Activated CD8-positive, alpha-beta memory T cell treated with anti-CD3 and anti-CD28 coated beads, Interleukin-2, amount 10 ng/mL, durations not matched to agents 7 days and 5 days (primary cell): ENCODE measurements around the gene MACO1. TPM values are rescaled to one million over a fixed set of nuclear protein-coding genes. Genes with fewer than 3 reads are reported as not detected.
"Not testable (repeated sequence)": the region's sequence is repeated elsewhere in the genome, so short reads cannot be mapped to it uniquely, and the experiment has no call there.

Experiments
- ATAC-seq: fragments of 150-1000 bp; cut with Tn5 transposase; one replicate; pipeline ENCODE4 v1.10.0; 2021; ENCODE audit warnings: moderate library complexity
- CTCF ChIA-PET: fragments of 350-600 bp; sonication (Branson Sonifier 250); formaldehyde crosslinking; loops from one replicate; lab custom pipeline; 2021; ENCODE audit warnings: antibody characterized with exemption; lab: Charles Lee
- DNase-seq: peaks from one replicate; pipeline ENCODE4 v3.0.0-alpha.2; 2020
- H3K27ac Mint-ChIP-seq: one replicate; pipeline ENCODE4 v1.8.0; 2021; ENCODE audit warnings: mild to moderate bottlenecking, mixed read lengths
- H3K27me3 Mint-ChIP-seq: one replicate; pipeline ENCODE4 v1.8.0; 2021; ENCODE audit warnings: mixed read lengths
- H3K36me3 Mint-ChIP-seq: one replicate; pipeline ENCODE4 v1.8.0; 2021; ENCODE audit warnings: mild to moderate bottlenecking, mixed read lengths
- H3K4me1 Mint-ChIP-seq: one replicate; pipeline ENCODE4 v1.8.0; 2021; ENCODE audit warnings: mixed read lengths
- H3K4me3 Mint-ChIP-seq: one replicate; pipeline ENCODE4 v1.8.0; 2021; ENCODE audit warnings: mild to moderate bottlenecking, moderate library complexity, mixed read lengths
- H3K9me3 Mint-ChIP-seq: one replicate; pipeline ENCODE4 v1.8.0; 2022; ENCODE audit warnings: low read depth, mixed read lengths
- total RNA-seq, 2 experiments: library from RNA; stranded (reverse); gene quantifications; one replicate each; pipeline ENCODE4 v1.2.3, GENCODE V29; 2021

MACO1 gene
- total RNA-seq, 2 experiments from 2014 or later: 13.0 to 15.7 TPM

DNA sequence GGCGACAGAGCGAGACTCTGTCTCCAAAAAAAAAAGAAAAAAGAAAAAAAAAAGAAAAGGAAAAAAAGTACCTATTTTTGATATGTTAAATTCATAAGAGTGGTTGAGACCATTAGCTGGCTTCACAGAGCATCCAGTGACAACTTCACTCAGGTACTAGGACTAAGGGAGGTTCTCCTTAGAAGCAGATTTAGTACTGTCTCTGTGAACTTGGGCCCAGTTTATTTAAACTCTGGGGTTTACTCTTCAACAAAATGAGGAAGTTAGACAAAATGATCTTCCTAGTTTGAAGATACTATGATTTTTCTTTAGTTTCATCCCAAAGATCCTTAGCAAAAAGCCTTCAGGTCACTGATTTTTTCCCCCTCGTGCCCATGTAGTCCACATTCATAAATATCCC is 21.2 kb downstream of the MACO1 start:
- H3K27ac Mint-ChIP-seq: no peak overlapping the region
- ATAC-seq: no peak
- CTCF ChIA-PET: interaction anchor here (1.6 to 2.5 kb wide), 2 partner anchors 11 to 36 kb away, joined by 3 to 8 read pairs; no protein-coding TSS in a partner anchor
- no peak overlapping the region for H3K4me3 Mint-ChIP-seq
- H3K36me3 Mint-ChIP-seq: peaks cover 23% of the 10 kb centered on the region
- DNase-seq: no peak
- no peaks in the 10 kb centered on the region for H3K9me3 Mint-ChIP-seq
- H3K27me3 Mint-ChIP-seq: no peaks in the 10 kb centered on the region
- H3K4me1 Mint-ChIP-seq: peaks cover 7% of the 10 kb centered on the region

DNA sequence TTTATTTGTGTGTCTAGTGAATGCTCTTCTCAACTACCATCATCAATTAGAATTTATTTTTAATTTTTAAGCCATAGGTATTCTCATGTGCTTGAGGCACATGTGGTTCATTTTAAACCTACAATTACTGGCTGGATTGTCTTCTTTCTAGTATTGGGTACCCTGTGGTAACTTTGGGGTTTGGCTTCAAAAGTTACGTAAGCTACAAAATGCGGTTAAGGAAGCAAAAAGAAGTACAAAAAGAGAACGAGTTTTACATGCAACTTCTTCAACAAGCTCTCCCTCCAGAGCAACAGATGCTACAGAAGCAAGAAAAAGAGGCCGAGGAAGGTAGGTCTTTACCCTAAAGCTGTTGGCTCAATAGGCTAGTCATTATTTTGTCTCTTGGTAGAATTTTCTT is 25.8 kb downstream of the MACO1 start:
- no peaks in the 10 kb centered on the region for H3K4me1 Mint-ChIP-seq
- no peaks in the 10 kb centered on the region for H3K27me3 Mint-ChIP-seq
- CTCF ChIA-PET: interaction anchor here (0.8 to 1.5 kb wide), 2 partner anchors 11 to 64 kb away, joined by 3 read pairs; no protein-coding TSS in a partner anchor
- H3K4me3 Mint-ChIP-seq: no peak overlapping the region
- ATAC-seq: no peak
- H3K9me3 Mint-ChIP-seq: no peaks in the 10 kb centered on the region
- H3K27ac Mint-ChIP-seq: no peak overlapping the region
- H3K36me3 Mint-ChIP-seq: peaks cover 41% of the 10 kb centered on the region
- no peak for DNase-seq

DNA sequence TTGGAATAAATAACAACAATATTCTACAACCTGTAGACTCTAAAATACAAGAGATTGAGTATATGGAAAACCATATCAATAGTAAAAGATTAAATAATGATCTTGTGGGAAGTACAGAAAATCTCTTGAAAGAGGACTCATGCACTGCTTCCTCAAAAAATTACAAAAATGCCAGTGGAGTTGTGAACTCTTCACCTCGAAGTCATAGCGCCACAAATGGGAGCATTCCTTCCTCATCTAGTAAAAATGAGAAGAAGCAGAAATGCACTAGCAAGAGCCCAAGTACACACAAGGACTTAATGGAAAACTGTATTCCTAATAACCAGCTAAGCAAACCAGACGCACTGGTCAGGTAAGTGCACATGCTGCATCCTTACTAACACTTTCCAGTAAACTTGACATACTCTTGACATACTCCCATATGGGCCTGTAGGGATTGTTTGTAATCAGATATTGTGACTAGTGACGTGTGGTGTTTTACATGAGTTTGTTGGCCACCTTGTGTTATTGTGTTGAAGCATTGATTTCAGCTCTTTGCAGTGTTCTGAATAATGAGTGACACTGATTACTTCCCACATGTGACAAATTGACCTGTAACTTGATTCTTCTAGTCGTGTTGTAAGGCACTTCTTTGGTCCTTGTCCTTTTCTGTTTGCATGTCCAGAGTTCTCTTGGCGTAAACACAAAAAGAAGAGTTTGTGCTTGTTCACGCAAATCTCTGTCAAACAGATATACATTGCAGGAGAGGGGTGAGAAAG is 28.0 kb downstream of the MACO1 start:
- Mint-ChIP-seq H3K27me3 (no peaks in the 10 kb centered on the region), H3K36me3 (peaks cover 42% of the 10 kb centered on the region), H3K4me1 (no peaks in the 10 kb centered on the region), H3K4me3 (no peak overlapping the region), H3K27ac (no peak overlapping the region), H3K9me3 (no peaks in the 10 kb centered on the region)
- DNase-seq (no peak), ATAC-seq (no peak)
- CTCF ChIA-PET: no interaction called here

DNA sequence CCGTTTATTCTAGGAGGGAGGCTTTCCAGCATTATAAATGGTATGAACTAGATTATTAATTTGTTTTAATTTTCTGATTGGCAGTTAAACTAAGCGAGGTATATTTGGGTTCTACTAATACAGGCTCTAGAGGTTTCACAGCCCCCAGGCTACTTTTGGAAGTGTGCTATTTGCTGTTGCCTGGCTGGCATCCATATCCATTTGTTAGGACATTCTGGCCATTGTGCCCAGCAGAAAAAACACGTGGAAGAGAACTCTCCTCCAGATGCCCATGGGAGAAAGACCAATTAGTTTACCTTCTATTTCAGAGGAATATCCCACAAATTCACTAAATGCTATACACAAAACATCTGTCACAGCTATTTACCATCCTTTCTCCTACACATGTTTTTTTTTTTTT is 29.3 kb downstream of the MACO1 start:
- peaks cover 38% of the 10 kb centered on the region for H3K36me3 Mint-ChIP-seq
- H3K9me3 Mint-ChIP-seq: no peaks in the 10 kb centered on the region
- no peaks in the 10 kb centered on the region for H3K27me3 Mint-ChIP-seq
- DNase-seq (no peak), ATAC-seq (no peak)
- CTCF ChIA-PET: no interaction called here
- H3K4me3 Mint-ChIP-seq: no peak overlapping the region
- H3K27ac Mint-ChIP-seq: no peak overlapping the region
- no peaks in the 10 kb centered on the region for H3K4me1 Mint-ChIP-seq

DNA sequence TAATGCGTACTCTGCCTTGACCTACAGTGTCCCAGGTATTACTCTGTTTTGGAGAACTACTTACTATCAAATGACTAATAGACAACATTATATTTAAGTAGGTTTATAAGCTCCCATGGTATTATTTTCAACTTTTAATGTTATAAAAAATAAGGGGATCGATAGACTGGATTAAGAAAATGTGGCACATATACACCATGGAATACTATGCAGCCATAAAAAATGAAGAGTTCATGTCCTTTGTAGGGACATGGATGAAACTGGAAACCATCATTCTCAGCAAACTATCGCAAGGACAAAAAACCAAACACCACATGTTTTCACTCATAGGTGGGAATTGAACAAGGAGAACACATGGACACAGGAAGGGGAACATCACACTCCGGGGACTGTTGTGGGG is 30.1 kb downstream of the MACO1 start:
- ATAC-seq, DNase-seq, H3K9me3 Mint-ChIP-seq, H3K27me3 Mint-ChIP-seq, H3K4me3 Mint-ChIP-seq, H3K27ac Mint-ChIP-seq, H3K4me1 Mint-ChIP-seq, CTCF ChIA-PET: not testable (repeated sequence)
- peaks cover 36% of the 10 kb centered on the region for H3K36me3 Mint-ChIP-seq

DNA sequence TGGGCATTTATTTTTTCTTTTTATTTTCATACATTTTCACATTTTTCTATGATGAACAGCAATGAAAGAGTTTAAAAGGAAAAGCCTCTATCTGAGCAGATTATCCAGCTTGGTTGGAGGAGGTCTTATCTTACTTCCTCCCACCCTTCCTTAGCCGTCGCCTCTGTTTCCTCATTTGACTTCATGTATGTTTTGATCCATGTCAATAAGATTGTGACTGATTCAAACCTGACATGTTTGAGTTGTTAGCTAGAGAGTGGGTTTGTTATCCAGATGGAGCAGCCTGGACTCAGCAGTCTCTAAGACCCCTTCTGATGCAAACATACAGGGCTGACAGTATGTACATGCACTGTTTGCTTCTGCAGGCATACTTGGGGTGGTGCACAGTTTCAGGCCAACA is 31.2 kb downstream of the MACO1 start:
- no peaks in the 10 kb centered on the region for H3K9me3 Mint-ChIP-seq
- H3K27me3 Mint-ChIP-seq: no peaks in the 10 kb centered on the region
- no peak overlapping the region for H3K4me3 Mint-ChIP-seq
- no peak overlapping the region for H3K27ac Mint-ChIP-seq
- CTCF ChIA-PET: interaction anchor here (0.7 to 1.6 kb wide), 3 partner anchors 22 to 30 kb away, joined by 3 to 5 read pairs (median 4); no protein-coding TSS in a partner anchor
- ATAC-seq (no peak), DNase-seq (no peak)
- H3K36me3 Mint-ChIP-seq: peaks cover 32% of the 10 kb centered on the region
- H3K4me1 Mint-ChIP-seq: peaks cover 8% of the 10 kb centered on the region

DNA sequence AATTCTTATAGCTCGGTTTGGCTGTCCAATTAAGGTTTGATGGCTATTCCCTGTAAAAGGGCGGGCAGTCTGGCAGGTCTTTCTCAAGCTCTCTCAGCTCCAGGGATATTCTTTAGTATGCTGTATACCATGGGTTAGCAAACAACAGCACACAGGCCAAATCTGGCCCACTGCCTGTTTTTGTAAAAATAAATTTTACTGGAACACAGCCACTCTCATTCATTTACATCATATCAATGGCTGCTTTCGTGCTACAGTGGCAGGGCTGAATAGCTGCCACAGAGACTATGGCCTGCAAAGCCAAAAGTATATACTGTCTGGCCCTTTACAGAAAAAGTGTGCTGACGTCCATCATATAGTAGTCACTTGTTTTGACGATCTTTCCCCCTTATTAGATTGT is 32.0 kb downstream of the MACO1 start:
- H3K27me3 Mint-ChIP-seq: no peaks in the 10 kb centered on the region
- H3K4me3 Mint-ChIP-seq: no peak overlapping the region
- CTCF ChIA-PET: interaction anchor here (0.9 to 1.6 kb wide), 4 partner anchors 14 to 230 kb away, joined by 3 to 4 read pairs (median 3); partner anchors contain the start of gene SYF2
- H3K4me1 Mint-ChIP-seq: peaks cover 16% of the 10 kb centered on the region
- ATAC-seq (no peak), DNase-seq (no peak)
- H3K27ac Mint-ChIP-seq: no peak overlapping the region
- H3K9me3 Mint-ChIP-seq: no peaks in the 10 kb centered on the region
- H3K36me3 Mint-ChIP-seq: peaks cover 29% of the 10 kb centered on the region

DNA sequence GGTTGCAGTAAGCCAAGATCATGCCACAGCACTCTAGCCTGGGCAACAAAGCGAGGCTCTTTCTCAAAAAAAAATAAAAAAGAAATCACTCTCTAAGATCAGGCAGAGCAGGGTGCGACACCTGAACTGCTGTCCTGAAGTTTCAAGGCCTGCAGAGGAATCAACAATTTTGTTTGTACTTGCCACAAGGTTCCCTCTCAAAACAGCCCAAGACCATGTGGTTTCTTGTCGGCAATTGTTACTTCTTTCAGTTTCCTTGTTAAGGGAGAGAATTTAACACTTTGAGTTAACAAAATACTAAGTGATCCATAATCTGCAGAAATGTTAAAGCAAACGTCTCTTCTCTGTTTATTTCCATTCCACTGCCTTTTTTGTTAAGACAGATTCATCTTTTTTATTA is 36.5 kb downstream of the MACO1 start:
- Mint-ChIP-seq H3K9me3 (no peaks in the 10 kb centered on the region), H3K4me3 (no peak overlapping the region)

DNA sequence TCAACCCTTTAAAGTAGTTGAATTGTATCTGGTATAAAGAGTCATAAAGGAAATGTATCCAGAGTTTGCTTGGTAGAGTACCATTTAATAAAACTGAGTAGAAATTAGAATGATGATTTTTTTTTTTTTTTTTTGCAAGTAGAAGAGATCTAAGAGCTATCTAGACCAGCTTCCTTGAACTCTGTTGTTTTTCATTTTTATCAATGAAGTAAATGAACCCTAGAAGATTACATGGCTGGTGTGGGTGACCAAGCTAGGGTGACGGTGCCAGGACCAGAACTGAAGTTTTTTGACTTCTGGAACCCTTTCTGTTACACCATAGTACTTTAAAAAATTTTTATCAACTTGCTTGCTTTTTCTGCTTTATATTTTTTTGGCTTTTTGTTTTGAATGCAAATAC is 36.9 kb downstream of the MACO1 start:
- H3K4me3 Mint-ChIP-seq: no peak overlapping the region
- H3K27ac Mint-ChIP-seq: peak overlapping the region; percentile 56
- DNase-seq (no peak), ATAC-seq (no peak)
- CTCF ChIA-PET: interaction anchor here (0.7 to 1.3 kb wide), 4 partner anchors 9 to 1732 kb away, joined by 3 to 4 read pairs (median 3); no protein-coding TSS in a partner anchor
- H3K9me3 Mint-ChIP-seq: no peaks in the 10 kb centered on the region
- H3K36me3 Mint-ChIP-seq: peaks cover 9% of the 10 kb centered on the region
- H3K27me3 Mint-ChIP-seq: no peaks in the 10 kb centered on the region
- H3K4me1 Mint-ChIP-seq: peaks cover 24% of the 10 kb centered on the region

More for the DNA sequence above, 36.5 kb downstream of the MACO1 start:
- peak; percentile 39 for ATAC-seq
- H3K27me3 Mint-ChIP-seq: no peaks in the 10 kb centered on the region
- H3K4me1 Mint-ChIP-seq: peaks cover 20% of the 10 kb centered on the region
- CTCF ChIA-PET: interaction anchor here (0.9 to 1.2 kb wide), 2 partner anchors 10 to 97 kb away, joined by 3 read pairs; no protein-coding TSS in a partner anchor
- DNase-seq: no peak
- H3K36me3 Mint-ChIP-seq: peaks cover 9% of the 10 kb centered on the region
- peak overlapping the region; percentile 56 for H3K27ac Mint-ChIP-seq

DNA sequence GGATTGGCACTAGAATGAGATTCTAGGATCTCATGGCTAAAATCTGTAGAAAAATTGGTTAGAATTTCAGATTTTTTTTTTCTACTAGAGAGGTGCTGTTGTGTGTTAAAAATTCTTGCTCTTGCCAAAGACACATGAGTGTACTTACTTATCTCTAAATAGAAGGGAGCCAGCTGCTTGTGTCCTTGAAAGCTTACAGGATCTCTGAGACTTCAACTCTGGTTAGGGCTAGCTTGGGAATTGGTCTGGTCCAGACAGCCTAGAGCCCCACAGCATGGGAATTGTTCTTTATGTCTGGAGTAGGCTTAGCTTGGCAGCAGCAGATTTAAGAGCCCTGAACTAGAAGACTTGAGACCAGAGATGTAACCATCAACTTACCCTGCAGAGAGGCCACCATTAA is 37.3 kb downstream of the MACO1 start:
- Mint-ChIP-seq H3K27me3 (no peaks in the 10 kb centered on the region), H3K4me3 (no peak overlapping the region), H3K27ac (no peak overlapping the region), H3K9me3 (no peaks in the 10 kb centered on the region), H3K4me1 (peaks cover 26% of the 10 kb centered on the region), H3K36me3 (peaks cover 9% of the 10 kb centered on the region)
- DNase-seq (no peak), ATAC-seq (no peak)
- CTCF ChIA-PET: interaction anchor here (0.6 to 1.3 kb wide), 4 partner anchors 9 to 1732 kb away, joined by 3 to 4 read pairs (median 3); no protein-coding TSS in a partner anchor

DNA sequence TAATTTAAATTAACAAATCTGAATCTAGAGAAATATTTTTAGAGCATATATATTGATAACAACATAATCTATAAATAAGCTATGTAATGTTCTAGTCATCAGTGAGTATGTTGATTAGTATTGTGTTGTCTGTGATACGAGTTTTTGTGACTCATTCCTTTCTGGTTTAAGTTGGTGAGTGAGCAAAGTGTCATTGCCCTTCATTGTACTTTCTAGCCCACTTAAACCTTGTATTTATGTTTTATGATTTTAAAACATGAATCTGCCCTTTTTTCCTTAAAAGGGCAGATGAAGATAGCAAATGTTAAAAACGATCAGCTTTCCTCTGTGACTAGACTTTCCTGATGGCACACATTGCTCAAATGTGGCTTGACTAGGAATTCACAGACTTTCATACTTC is 38.5 kb downstream of the MACO1 start:
- ATAC-seq (no peak), DNase-seq (no peak)
- peaks cover 38% of the 10 kb centered on the region for H3K4me1 Mint-ChIP-seq
- no peak overlapping the region for H3K27ac Mint-ChIP-seq
- H3K27me3 Mint-ChIP-seq: no peaks in the 10 kb centered on the region
- peaks cover 9% of the 10 kb centered on the region for H3K36me3 Mint-ChIP-seq
- H3K4me3 Mint-ChIP-seq: no peak overlapping the region
- no peaks in the 10 kb centered on the region for H3K9me3 Mint-ChIP-seq
- CTCF ChIA-PET: interaction anchor here (0.6 to 1.4 kb wide), 5 partner anchors 19 to 528 kb away, joined by 3 to 4 read pairs (median 3); no protein-coding TSS in a partner anchor

DNA sequence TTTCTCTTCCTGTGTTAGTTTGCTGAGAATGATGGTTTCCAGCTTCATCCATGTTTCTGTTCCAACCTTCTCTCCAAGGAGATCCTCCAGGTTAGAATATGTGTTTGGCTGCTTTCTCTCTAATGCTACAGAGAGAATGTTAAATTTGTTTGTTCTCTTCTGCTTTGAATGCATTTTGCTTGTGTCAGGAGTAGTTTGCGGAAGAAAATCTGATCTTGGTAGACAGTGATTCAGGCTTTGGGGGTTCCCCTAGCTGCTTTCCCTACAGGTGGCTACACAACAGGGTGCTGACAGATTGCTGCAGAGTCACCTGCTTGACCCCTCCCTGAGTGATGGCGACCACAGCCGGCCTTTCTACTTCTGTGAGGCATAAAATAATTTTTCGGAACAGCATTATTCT is 41.8 kb downstream of the MACO1 start:
- Mint-ChIP-seq H3K36me3 (peaks cover 6% of the 10 kb centered on the region), H3K27me3 (no peaks in the 10 kb centered on the region), H3K27ac (no peak overlapping the region), H3K4me3 (no peak overlapping the region), H3K9me3 (no peaks in the 10 kb centered on the region), H3K4me1 (peaks cover 36% of the 10 kb centered on the region)
- CTCF ChIA-PET: interaction anchor here (0.9 kb wide), 2 partner anchors 11 to 49 kb away, joined by 3 read pairs; no protein-coding TSS in a partner anchor
- DNase-seq (no peak), ATAC-seq (no peak)

DNA sequence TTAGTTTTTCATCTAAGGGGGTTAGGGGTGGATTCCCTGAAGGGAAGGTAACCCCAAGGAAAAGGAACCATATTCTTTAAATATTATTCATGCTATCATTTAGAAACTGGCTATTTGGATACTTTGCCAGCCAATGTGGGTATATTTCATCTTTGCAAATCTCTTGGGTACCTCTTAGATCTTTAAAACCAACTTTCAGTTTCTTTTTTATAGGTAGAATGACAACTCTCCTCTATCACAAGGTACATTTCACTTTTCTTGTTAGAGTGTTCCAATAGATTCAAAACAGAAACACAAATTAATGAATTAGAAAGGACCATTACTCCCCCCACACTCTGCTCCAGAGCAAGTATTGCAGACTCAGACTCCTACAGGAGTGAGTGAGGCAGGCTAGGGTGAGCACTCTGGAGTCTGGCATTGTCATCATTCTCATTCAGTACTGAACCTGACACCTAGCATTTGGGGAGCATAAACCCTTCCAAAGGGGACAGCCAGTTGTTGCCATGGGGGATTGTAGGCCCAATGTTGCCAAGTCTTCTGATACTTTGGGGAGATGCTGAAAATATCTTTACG is 43.0 kb downstream of the MACO1 start:
- Mint-ChIP-seq H3K27ac (peak overlapping the region; percentile 80), H3K9me3 (no peaks in the 10 kb centered on the region), H3K4me1 (peaks cover 30% of the 10 kb centered on the region), H3K36me3 (peaks cover 4% of the 10 kb centered on the region), H3K27me3 (no peaks in the 10 kb centered on the region), H3K4me3 (peak overlapping the region; percentile 29)
- CTCF ChIA-PET: no interaction called here
- DNase-seq (no peak), ATAC-seq (peak; percentile 68)
